Measurements from ENCODE around the gene SLC35A5. TPM values are rescaled to one million over a fixed set of nuclear protein-coding genes. Genes with fewer than 3 reads are reported as not detected.

Gene SLC35A5
- polyA plus RNA-seq, 1 experiment: 29.4 TPM

- H3K27me3 ChIP-seq (ENCODE audit: control insufficient read depth, insufficient read depth, low read length): no peaks in the 10 kb centered on the region
- H3K36me3 ChIP-seq (ENCODE audit: control insufficient read depth, insufficient read depth, low read length): no peaks in the 10 kb centered on the region
- TF ChIP-seq CTCF (IDR thresholded peaks at IDR 0.05; ENCODE audit: insufficient read depth, low read depth, low read length): no peak
- ChIA-PET CTCF (interaction anchor here (0.6 to 1.4 kb wide), 7 partner anchors 9 to 419 kb away, joined by 3 to 10 read pairs (median 4); partner anchors contain the start of gene SLC9C1), POLR2A (no interaction called here)
- DNase-seq (ENCODE audit: low read depth): no peak
- no peak overlapping the region for H3K4me3 ChIP-seq (ENCODE audit: low read depth, low read length)
Observed at GRCh38 chr3:112530573-112530972, 31.3 kb upstream of the SLC35A5 start.

- no peaks in the 10 kb centered on the region for H3K36me3 ChIP-seq (ENCODE audit: control insufficient read depth, insufficient read depth, low read length)
- POLR2A ChIA-PET: no interaction called here
- H3K27me3 ChIP-seq (ENCODE audit: control insufficient read depth, insufficient read depth, low read length): no peaks in the 10 kb centered on the region
- CTCF ChIA-PET: interaction anchor here (0.6 to 1.4 kb wide), 10 partner anchors 8 to 420 kb away, joined by 3 to 10 read pairs (median 4); partner anchors contain the start of gene SLC9C1
- no peak overlapping the region for H3K4me3 ChIP-seq (ENCODE audit: low read depth, low read length)
- TF ChIP-seq CTCF (IDR thresholded peaks at IDR 0.05; ENCODE audit: insufficient read depth, low read depth, low read length): peak; percentile 40; the same call in 1 of the 2 replicates
- no peak for DNase-seq (ENCODE audit: low read depth)
Observed at GRCh38 chr3:112531358-112531781, 30.5 kb upstream of the SLC35A5 start.

GRCh38 chr3:112539825-112540650 lies 21.8 kb upstream of the SLC35A5 start:
- TF ChIP-seq CTCF (IDR thresholded peaks at IDR 0.05; ENCODE audit: insufficient read depth, low read depth, low read length): no peak
- H3K4me3 ChIP-seq (ENCODE audit: low read depth, low read length): no peak overlapping the region
- no peaks in the 10 kb centered on the region for H3K27me3 ChIP-seq (ENCODE audit: control insufficient read depth, insufficient read depth, low read length)
- ChIA-PET POLR2A (interaction anchor here (0.5 kb wide), 1 partner anchor 270 kb away, joined by 3 read pairs; no protein-coding TSS in a partner anchor), CTCF (interaction anchor here (1.4 kb wide), 1 partner anchor 9 kb away, joined by 3 read pairs; no protein-coding TSS in a partner anchor)
- no peaks in the 10 kb centered on the region for H3K36me3 ChIP-seq (ENCODE audit: control insufficient read depth, insufficient read depth, low read length)
- DNase-seq (ENCODE audit: low read depth): no peak

GRCh38 chr3:112546216-112546759 lies 15.6 kb upstream of the SLC35A5 start:
- ChIA-PET CTCF (no interaction called here), POLR2A (interaction anchor here (0.6 kb wide), 1 partner anchor 14 kb away, joined by 3 read pairs; no protein-coding TSS in a partner anchor)
- H3K4me3 ChIP-seq (ENCODE audit: low read depth, low read length): no peak overlapping the region
- no peak for DNase-seq (ENCODE audit: low read depth)
- peaks cover 2% of the 10 kb centered on the region for H3K36me3 ChIP-seq (ENCODE audit: control insufficient read depth, insufficient read depth, low read length)
- H3K27me3 ChIP-seq (ENCODE audit: control insufficient read depth, insufficient read depth, low read length): no peaks in the 10 kb centered on the region
- no peak for TF ChIP-seq CTCF (IDR thresholded peaks at IDR 0.05; ENCODE audit: insufficient read depth, low read depth, low read length)

GRCh38 chr3:112550859-112551258 lies 11.0 kb upstream of the SLC35A5 start:
- ChIA-PET CTCF (interaction anchor here (0.8 kb wide), 1 partner anchor 9 kb away, joined by 3 read pairs; no protein-coding TSS in a partner anchor), POLR2A (no interaction called here)
- H3K27me3 ChIP-seq (ENCODE audit: control insufficient read depth, insufficient read depth, low read length): no peaks in the 10 kb centered on the region
- TF ChIP-seq CTCF (IDR thresholded peaks at IDR 0.05; ENCODE audit: insufficient read depth, low read depth, low read length): no peak
- no peak overlapping the region for H3K4me3 ChIP-seq (ENCODE audit: low read depth, low read length)
- H3K36me3 ChIP-seq (ENCODE audit: control insufficient read depth, insufficient read depth, low read length): peaks cover 2% of the 10 kb centered on the region
- DNase-seq (ENCODE audit: low read depth): no peak
